Astrocyte (in vitro differentiated cells and primary cell): ENCODE data around the gene ERCC6. TPM values are rescaled to one million over a fixed set of nuclear protein-coding genes. Genes with fewer than 3 reads are reported as not detected.

Experiments
- DNase-seq: peaks from one replicate; pipeline ENCODE4 v3.0.0-alpha.2; 2010; ENCODE audit warnings: low read depth
- FAIRE-seq: peaks from 2 replicates; lab custom pipeline; 2011; peaks lifted over from hg19 to GRCh38; lab: Jason Lieb, UNC
- H2AFZ ChIP-seq: 2 replicates; pipeline ENCODE4 v1.6.0; 2012; ENCODE audit warnings: low read depth, low read length, inconsistent platforms
- H3K27ac ChIP-seq: 2 replicates; pipeline ENCODE4 v1.5.1; 2011; ENCODE audit warnings: low read depth, low read length, inconsistent platforms
- H3K27me3 ChIP-seq: 2 replicates; pipeline ENCODE4 v1.6.0; 2011; ENCODE audit warnings: low read length, inconsistent platforms; ENCODE audit not compliant: insufficient read depth
- H3K36me3 ChIP-seq: 2 replicates; pipeline ENCODE4 v1.5.1; 2011; ENCODE audit warnings: low read length, inconsistent platforms; ENCODE audit not compliant: insufficient read depth
- H3K4me1 ChIP-seq: 2 replicates; pipeline ENCODE4 v1.5.1; 2011; ENCODE audit warnings: low read length, inconsistent platforms; ENCODE audit not compliant: insufficient read depth
- H3K4me2 ChIP-seq: 2 replicates; pipeline ENCODE4 v1.6.0; 2012; ENCODE audit warnings: low read length, inconsistent platforms
- H3K4me3 ChIP-seq: 2 replicates; pipeline ENCODE4 v1.5.1; 2011; ENCODE audit warnings: low read depth, mild to moderate bottlenecking, low read length, inconsistent platforms; ENCODE audit not compliant: insufficient read depth
- H3K79me2 ChIP-seq: 2 replicates; pipeline ENCODE4 v1.6.0; 2012; ENCODE audit warnings: mild to moderate bottlenecking, low read length, inconsistent platforms; ENCODE audit not compliant: insufficient read depth
- H3K9ac ChIP-seq: 2 replicates; pipeline ENCODE4 v1.6.0; 2012; ENCODE audit warnings: mild to moderate bottlenecking, low read length, inconsistent platforms
- H3K9me3 ChIP-seq: 2 replicates; pipeline ENCODE4 v1.5.1; 2012; ENCODE audit warnings: low read depth, mild to moderate bottlenecking, low read length, inconsistent platforms; ENCODE audit not compliant: insufficient read depth
- H4K20me1 ChIP-seq: 2 replicates; pipeline ENCODE4 v1.6.0; 2012; ENCODE audit warnings: low read length, inconsistent platforms; ENCODE audit not compliant: insufficient read depth
- H3K27ac Mint-ChIP-seq: one replicate; pipeline ENCODE4 v1.8.0; 2021; ENCODE audit warnings: mild to moderate bottlenecking, mixed read lengths; ENCODE audit not compliant: unreplicated experiment
- H3K27me3 Mint-ChIP-seq: one replicate; pipeline ENCODE4 v1.8.0; 2021; ENCODE audit warnings: low read depth, mixed read lengths; ENCODE audit not compliant: unreplicated experiment
- H3K36me3 Mint-ChIP-seq: one replicate; pipeline ENCODE4 v1.8.0; 2021; ENCODE audit warnings: low read depth, mixed read lengths; ENCODE audit not compliant: unreplicated experiment
- H3K4me1 Mint-ChIP-seq: one replicate; pipeline ENCODE4 v1.8.0; 2021; ENCODE audit warnings: low read depth, mixed read lengths; ENCODE audit not compliant: unreplicated experiment
- H3K4me3 Mint-ChIP-seq: one replicate; pipeline ENCODE4 v1.8.0; 2021; ENCODE audit warnings: mild to moderate bottlenecking, moderate library complexity, mixed read lengths; ENCODE audit not compliant: unreplicated experiment
- H3K9me3 Mint-ChIP-seq: one replicate; pipeline ENCODE4 v1.8.0; 2021; ENCODE audit warnings: mild to moderate bottlenecking, mixed read lengths; ENCODE audit not compliant: unreplicated experiment
- CTCF ChIP-seq: IDR thresholded peaks from 2 replicates; pipeline ENCODE4 v1.5.1; 2011; ENCODE audit warnings: low read depth, mild to moderate bottlenecking, inconsistent platforms, low read length, moderate library complexity; ENCODE audit not compliant: insufficient read depth
- EZH2 ChIP-seq: IDR thresholded peaks from 2 replicates; pipeline ENCODE4 v1.6.1; 2012; ENCODE audit warnings: mild to moderate bottlenecking, low read length, inconsistent platforms; ENCODE audit not compliant: insufficient read depth
- total RNA-seq: library from RNA; stranded (reverse); gene quantifications from 2 replicates; pipeline ENCODE4 v1.2.1, GENCODE V29; 2021

The ERCC6 gene
- total RNA-seq, 1 donor from 2014 or later: 22.3 TPM

- Mint-ChIP-seq H3K36me3 (no peaks in the 10 kb centered on the region), H3K27me3 (no peaks in the 10 kb centered on the region), H3K4me1 (no peaks in the 10 kb centered on the region), H3K9me3 (no peaks in the 10 kb centered on the region), H3K27ac (no peak overlapping the region), H3K4me3 (no peak overlapping the region)
- peaks cover 43% of the 10 kb centered on the region for H4K20me1 ChIP-seq
- TF ChIP-seq EZH2: no peak
- no peak overlapping the region for H2AFZ ChIP-seq
- H3K4me1 ChIP-seq: no peaks in the 10 kb centered on the region
- DNase-seq: no peak
- FAIRE-seq: no peak
- peaks cover 3% of the 10 kb centered on the region for H3K36me3 ChIP-seq
- H3K9me3 ChIP-seq: no peaks in the 10 kb centered on the region
- H3K27ac ChIP-seq: no peak overlapping the region
- H3K4me3 ChIP-seq: no peak overlapping the region
- no peaks in the 10 kb centered on the region for H3K79me2 ChIP-seq
- H3K4me2 ChIP-seq: no peak overlapping the region
- H3K9ac ChIP-seq: no peak overlapping the region
- H3K27me3 ChIP-seq: no peaks in the 10 kb centered on the region
Observed at GRCh38 chr10:49508249-49508648, 30.7 kb downstream of the ERCC6 start.

GRCh38 chr10:49505589-49505988 lies 33.3 kb downstream of the ERCC6 start:
- Histone ChIP-seq H3K9ac (no peak overlapping the region), H3K9me3 (no peaks in the 10 kb centered on the region), H3K27me3 (no peaks in the 10 kb centered on the region), H3K4me2 (no peak overlapping the region), H3K4me1 (no peaks in the 10 kb centered on the region), H3K79me2 (no peaks in the 10 kb centered on the region), H3K4me3 (no peak overlapping the region), H2AFZ (no peak overlapping the region), H3K27ac (no peak overlapping the region), H3K36me3 (peaks cover 1% of the 10 kb centered on the region), H4K20me1 (peaks cover 25% of the 10 kb centered on the region)
- DNase-seq (no peak), FAIRE-seq (peak; percentile 26)
- Mint-ChIP-seq H3K36me3 (peaks cover under 1% of the 10 kb centered on the region), H3K9me3 (no peaks in the 10 kb centered on the region), H3K27me3 (no peaks in the 10 kb centered on the region), H3K4me1 (no peaks in the 10 kb centered on the region), H3K4me3 (no peak overlapping the region), H3K27ac (no peak overlapping the region)
- no peak for TF ChIP-seq CTCF
- TF ChIP-seq EZH2: no peak

- H3K4me3 ChIP-seq: no peak overlapping the region
- H4K20me1 ChIP-seq: peaks cover 19% of the 10 kb centered on the region
- Mint-ChIP-seq H3K9me3 (no peaks in the 10 kb centered on the region), H3K27ac (no peak overlapping the region), H3K27me3 (no peaks in the 10 kb centered on the region), H3K4me3 (no peak overlapping the region), H3K36me3 (peaks cover 3% of the 10 kb centered on the region), H3K4me1 (no peaks in the 10 kb centered on the region)
- no peaks in the 10 kb centered on the region for H3K4me1 ChIP-seq
- H3K36me3 ChIP-seq: no peaks in the 10 kb centered on the region
- H2AFZ ChIP-seq: no peak overlapping the region
- TF ChIP-seq CTCF (no peak), EZH2 (no peak)
- no peaks in the 10 kb centered on the region for H3K9me3 ChIP-seq
- H3K9ac ChIP-seq: no peak overlapping the region
- FAIRE-seq: peak; percentile 26
- H3K4me2 ChIP-seq: no peak overlapping the region
- no peak for DNase-seq
- H3K27me3 ChIP-seq: no peaks in the 10 kb centered on the region
- no peak overlapping the region for H3K27ac ChIP-seq
- no peaks in the 10 kb centered on the region for H3K79me2 ChIP-seq
Observed at GRCh38 chr10:49505076-49505475, 33.8 kb downstream of the ERCC6 start.
